ENCODE data around the gene ZNF446. TPM values are rescaled to one million over a fixed set of nuclear protein-coding genes. Genes with fewer than 3 reads are reported as not detected.
A peak's percentile ranks its signal among the peaks of the same experiment; 100 is the strongest.

Gene ZNF446
- 13.0 and 17.4 TPM in 2 replicates for total RNA-seq (ENCODE audit: low replicate concordance)
- long read RNA-seq, partial matches to known transcripts: 2 of 11 reads
- long read RNA-seq, other reads (novel, unspliced or antisense): 8 of 11 reads

DNA sequence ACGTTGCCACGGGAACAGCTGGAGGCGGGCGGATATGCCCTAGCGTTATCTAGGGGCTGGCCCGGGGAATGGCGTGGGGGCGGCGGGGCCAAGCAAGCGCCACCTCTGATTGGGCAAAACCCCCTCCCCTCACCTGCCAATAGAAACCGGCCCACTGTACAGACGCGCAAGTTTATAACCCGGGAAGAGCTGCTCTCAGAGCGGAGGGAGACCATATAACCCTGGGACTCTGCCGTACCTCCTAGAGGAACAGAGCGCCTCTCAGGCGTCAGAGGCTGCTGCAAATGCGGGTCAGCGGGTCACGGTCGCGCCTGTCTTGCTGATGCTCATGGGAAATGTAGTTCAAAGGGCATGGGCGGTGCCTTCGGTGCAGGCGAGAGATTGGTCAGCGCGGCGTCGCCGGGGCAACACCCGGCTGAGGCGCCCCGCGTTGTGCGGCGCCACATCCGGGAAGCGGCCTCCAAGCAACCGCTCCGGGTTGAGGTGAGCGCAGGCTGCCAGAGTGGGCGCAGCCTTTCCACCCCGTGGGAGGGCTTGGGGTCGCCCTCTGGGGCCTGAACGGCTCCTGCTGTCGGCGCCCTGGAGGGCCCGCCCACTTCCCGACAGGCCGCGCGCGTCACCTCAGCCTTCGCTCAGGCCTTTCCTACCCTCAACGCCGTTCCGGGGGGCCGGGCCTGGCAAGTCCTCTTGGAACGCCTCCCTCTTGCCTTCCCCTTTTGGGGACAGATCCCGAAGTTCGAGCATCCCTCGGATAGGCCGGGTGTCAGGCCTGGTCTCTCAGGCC, at the start of gene ZNF446:
Gene ZNF446, plus strand, starts transcription at position 639 of the 784 bp plus-strand sequence. CDS start 867 bp downstream, outside the sequence.
- no peak for TF ChIP-seq CTCF (conservative IDR thresholded peaks at IDR 0.05)
- peak; percentile 95 for DNase-seq (ENCODE audit: extremely low spot score, unreplicated experiment)
- Mint-ChIP-seq H3K4me1 (ENCODE audit: unreplicated experiment) (peaks cover 10% of the 10 kb centered on the region), H3K9me3 (no peaks in the 10 kb centered on the region), H3K27me3 (no peaks in the 10 kb centered on the region), H3K36me3 (no peaks in the 10 kb centered on the region), H3K27ac (peak within 1 kb of the TSS; percentile 93), H3K4me3 (peak within 1 kb of the TSS; percentile 96)

- H3K27me3 Mint-ChIP-seq: no peaks in the 10 kb centered on the region
- H3K4me3 Mint-ChIP-seq: no peak overlapping the region
- H3K27ac Mint-ChIP-seq: no peak overlapping the region
- H3K36me3 Mint-ChIP-seq: peaks cover 34% of the 10 kb centered on the region
- no peak for TF ChIP-seq CTCF (conservative IDR thresholded peaks at IDR 0.05)
- no peak for DNase-seq (ENCODE audit: extremely low spot score, unreplicated experiment)
- no peaks in the 10 kb centered on the region for H3K4me1 Mint-ChIP-seq (ENCODE audit: unreplicated experiment)
- peaks cover 5% of the 10 kb centered on the region for H3K9me3 Mint-ChIP-seq
These were observed 47.5 kb upstream of the ZNF446 start for GRCh38 chr19:58428617-58429016.

DNA sequence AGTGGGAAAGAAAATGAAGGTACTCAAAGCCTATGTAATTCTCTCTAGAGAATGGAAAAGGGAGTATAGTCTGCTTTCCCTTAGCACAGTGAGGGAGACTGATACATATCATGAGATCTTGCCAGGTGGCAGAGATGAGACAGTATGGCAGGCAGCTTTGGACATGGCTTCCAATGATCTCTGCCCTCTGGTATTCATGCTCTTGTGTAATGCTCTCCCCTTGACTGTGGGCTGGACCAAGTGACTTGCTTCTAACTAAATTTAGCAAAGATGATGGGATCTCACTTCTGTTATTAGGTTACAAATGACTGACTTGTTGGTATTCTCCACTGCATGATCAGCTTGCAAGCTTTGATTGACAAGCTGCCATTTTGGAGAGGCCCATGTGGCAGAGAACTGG, 46.4 kb upstream of the ZNF446 start:
- no peak for DNase-seq (ENCODE audit: extremely low spot score, unreplicated experiment)
- H3K4me3 Mint-ChIP-seq: no peak overlapping the region
- H3K4me1 Mint-ChIP-seq (ENCODE audit: unreplicated experiment): no peaks in the 10 kb centered on the region
- H3K27me3 Mint-ChIP-seq: no peaks in the 10 kb centered on the region
- H3K9me3 Mint-ChIP-seq: peaks cover 5% of the 10 kb centered on the region
- no peak overlapping the region for H3K27ac Mint-ChIP-seq
- H3K36me3 Mint-ChIP-seq: peaks cover 40% of the 10 kb centered on the region
- TF ChIP-seq CTCF (conservative IDR thresholded peaks at IDR 0.05): no peak

DNA sequence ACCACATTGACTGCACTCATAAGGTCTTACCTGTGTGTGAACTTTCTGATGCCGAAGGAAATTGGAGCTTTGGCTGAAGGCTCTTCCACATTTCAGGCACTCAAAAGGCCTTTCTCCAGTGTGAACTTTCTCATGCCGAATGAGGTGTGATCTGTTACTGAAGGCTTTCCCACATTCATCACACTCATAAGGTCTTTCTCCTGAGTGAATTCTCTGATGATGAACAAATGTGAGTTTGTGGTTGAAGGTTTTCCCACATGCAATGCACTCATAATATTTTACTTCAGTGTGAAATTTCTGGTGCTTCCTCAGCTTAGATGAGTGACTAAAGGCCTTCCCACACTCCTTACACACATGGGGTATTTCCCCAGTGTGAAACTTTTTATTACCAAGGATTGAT, 41.9 kb upstream of the ZNF446 start:
- TF ChIP-seq CTCF (conservative IDR thresholded peaks at IDR 0.05): no peak
- no peak overlapping the region for H3K4me3 Mint-ChIP-seq
- DNase-seq (ENCODE audit: extremely low spot score, unreplicated experiment): no peak
- no peak overlapping the region for H3K27ac Mint-ChIP-seq
- peaks cover 19% of the 10 kb centered on the region for H3K9me3 Mint-ChIP-seq
- H3K4me1 Mint-ChIP-seq (ENCODE audit: unreplicated experiment): peaks cover 3% of the 10 kb centered on the region
- H3K36me3 Mint-ChIP-seq: peaks cover 69% of the 10 kb centered on the region
- H3K27me3 Mint-ChIP-seq: no peaks in the 10 kb centered on the region

DNA sequence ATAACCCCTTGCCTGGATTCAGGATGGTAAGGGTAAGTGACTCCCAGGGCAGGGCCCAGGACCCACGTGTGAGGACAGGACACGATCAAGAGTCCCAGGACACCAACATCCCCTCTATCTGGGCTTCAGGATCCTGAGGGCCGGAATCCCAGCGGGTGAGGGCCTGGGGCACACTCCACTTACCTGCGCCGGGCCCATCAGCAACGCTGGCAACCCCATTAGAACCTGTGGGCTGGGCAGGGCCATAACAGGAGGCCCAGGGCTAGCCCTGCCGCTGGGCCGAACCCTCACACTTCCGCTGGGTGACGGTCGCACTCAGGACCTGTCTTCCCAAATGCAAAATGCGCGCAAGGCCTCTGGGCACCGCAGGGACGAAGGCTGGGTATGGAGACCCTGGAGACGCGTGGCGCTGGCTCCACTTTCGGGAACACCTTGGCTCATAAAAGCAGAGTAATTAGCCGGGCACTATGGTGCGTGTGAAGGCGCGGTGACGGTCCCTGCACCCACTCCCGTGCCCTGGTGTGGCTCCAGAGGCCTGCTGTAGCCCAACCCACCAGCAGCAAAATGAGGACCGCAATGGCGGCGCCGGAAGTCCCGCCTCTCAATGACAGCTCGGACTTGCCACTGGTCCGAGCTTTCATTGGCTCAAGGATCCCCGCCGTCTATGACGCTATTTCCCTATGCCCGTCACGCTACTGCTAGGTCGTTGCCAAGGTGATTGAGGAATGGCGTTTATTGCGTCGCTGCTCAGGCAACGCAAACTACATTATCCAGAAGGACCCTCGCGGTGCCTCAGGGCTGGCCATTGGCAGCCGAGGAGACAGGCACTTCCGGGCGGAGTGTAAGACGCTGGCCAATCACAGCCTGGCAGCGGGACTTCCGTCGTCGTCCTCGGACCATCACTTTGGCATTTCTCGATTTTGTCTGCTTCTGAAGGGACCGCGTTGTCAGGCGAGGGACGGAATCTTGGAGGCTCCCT, 36.3 kb upstream of the ZNF446 start, which contains the start of gene ZNF132:
Gene ZNF132, minus strand, starts transcription at position 578 of the 979 bp plus-strand sequence. Its CDS starts 332 bp downstream, at position 246.
- no peak for TF ChIP-seq CTCF (conservative IDR thresholded peaks at IDR 0.05)
- Mint-ChIP-seq H3K27ac (peak within 1 kb of the TSS; percentile 91), H3K27me3 (peaks cover 16% of the 10 kb centered on the region), H3K9me3 (peaks cover 24% of the 10 kb centered on the region), H3K36me3 (peaks cover 48% of the 10 kb centered on the region), H3K4me3 (peak within 1 kb of the TSS; percentile 96), H3K4me1 (ENCODE audit: unreplicated experiment) (peaks cover 12% of the 10 kb centered on the region)
- DNase-seq (ENCODE audit: extremely low spot score, unreplicated experiment): peak; percentile 88

All from type B pancreatic cell (in vitro differentiated cells).